GM12873 (cell line): Measurements from ENCODE around the gene TBP.

Source experiments
- TF ChIP-seq, protein P1 (sequence below): IDR thresholded peaks from 2 replicates; pipeline ENCODE4 v1.5.1; 2012; ENCODE audit warnings: low read depth, mild to moderate bottlenecking, moderate library complexity, low read length, control low read depth; ENCODE audit not compliant: insufficient read depth; ENCODE audit errors: missing control alignments

The TBP gene

DNA sequence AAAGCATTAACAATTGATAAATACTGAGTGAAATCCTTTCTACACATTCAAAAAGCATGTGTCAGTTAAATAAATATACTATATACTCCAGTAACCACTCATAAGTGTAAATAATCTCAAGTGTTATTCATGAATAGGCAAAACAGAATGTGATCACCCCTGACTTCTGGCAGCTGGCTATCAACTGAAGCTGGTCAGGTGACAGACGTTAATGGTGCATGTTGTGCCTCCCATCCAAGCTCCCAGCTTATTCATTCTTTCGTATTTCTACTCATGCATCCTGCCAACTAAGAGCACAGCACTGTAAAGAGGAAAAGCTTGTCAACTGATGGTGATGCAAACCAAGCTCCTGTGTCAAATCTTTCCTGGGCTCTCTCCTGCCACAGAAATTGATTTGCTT is 8.8 kb upstream of the TBP start:
- TF ChIP-seq, protein P1, sequence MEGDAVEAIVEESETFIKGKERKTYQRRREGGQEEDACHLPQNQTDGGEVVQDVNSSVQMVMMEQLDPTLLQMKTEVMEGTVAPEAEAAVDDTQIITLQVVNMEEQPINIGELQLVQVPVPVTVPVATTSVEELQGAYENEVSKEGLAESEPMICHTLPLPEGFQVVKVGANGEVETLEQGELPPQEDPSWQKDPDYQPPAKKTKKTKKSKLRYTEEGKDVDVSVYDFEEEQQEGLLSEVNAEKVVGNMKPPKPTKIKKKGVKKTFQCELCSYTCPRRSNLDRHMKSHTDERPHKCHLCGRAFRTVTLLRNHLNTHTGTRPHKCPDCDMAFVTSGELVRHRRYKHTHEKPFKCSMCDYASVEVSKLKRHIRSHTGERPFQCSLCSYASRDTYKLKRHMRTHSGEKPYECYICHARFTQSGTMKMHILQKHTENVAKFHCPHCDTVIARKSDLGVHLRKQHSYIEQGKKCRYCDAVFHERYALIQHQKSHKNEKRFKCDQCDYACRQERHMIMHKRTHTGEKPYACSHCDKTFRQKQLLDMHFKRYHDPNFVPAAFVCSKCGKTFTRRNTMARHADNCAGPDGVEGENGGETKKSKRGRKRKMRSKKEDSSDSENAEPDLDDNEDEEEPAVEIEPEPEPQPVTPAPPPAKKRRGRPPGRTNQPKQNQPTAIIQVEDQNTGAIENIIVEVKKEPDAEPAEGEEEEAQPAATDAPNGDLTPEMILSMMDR: no peak

GRCh38 chr6:170552765-170553533 is 1.2 kb upstream of the TBP start, which contains the start of gene PSMB1:
TSS of gene PSMB1 (minus strand) at chr6:170553307. CDS start at chr6:170553242, 65 bp downstream.
- TF ChIP-seq, protein P1: no peak

DNA sequence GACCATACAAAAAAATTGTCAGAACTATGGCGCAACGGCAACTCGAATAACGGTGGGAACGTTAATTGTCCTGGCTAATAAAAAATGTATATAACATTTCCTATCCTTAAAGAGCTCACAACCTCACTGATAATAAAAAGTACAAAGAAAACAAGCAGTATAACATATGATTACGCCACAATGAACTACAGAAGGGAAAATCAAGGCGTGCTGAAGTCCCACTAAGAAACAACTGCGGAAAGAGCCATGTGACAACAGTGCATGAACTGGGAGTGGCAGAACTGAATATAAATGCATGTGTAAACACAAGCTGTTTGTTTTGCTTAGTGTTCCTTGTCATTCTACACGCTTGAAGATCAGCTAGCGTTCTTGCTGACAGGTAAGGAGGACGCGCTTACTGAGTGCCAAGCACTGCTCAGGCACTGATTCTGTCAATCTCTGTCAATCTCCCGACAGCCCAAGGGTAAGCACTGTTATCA is 596 bp upstream of the TBP start:
- TF ChIP-seq, protein P1: no peak

- TF ChIP-seq, protein P1: no peak
Measured at GRCh38 chr6:170554796-170555137, 598 bp downstream of the TBP start.

DNA sequence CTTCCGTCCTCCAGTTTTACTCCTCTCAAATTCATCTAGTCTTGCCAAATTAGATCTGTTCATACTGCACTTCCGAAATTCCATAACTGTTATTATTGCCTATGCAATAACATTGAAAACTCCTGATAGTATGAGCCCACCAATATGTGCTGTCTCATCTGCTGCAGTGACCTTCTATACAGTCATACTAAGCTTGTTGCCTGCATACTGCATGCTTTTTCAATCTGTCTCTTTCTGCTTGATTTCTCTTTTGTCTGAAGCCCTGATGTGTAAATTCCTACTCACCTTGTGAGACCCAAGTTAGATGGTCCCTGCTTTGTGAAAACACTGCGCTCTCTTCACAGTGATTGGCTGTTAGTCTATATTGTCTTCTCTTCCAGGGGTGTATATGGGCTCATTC is 1.1 kb downstream of the TBP start:
- TF ChIP-seq, protein P1: no peak

DNA sequence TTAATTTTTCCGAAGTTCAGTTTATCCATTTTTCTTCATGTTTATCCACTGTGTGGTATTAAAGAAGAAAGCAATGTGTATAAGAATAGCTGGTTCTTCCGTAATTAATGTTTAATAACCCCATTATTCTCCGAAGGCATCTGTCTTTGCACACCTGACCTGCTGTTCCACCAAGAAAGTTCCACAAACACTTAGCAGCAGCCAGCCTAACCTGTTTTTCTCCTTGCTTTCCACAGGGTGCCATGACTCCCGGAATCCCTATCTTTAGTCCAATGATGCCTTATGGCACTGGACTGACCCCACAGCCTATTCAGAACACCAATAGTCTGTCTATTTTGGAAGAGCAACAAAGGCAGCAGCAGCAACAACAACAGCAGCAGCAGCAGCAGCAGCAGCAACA is 7.4 kb downstream of the TBP start:
- TF ChIP-seq, protein P1: no peak

GRCh38 chr6:170564936-170565530 is 10.9 kb downstream of the TBP start:
- TF ChIP-seq, protein P1: no peak
